K562 (cell line): ENCODE measurements around the gene EFNA5. TPM values are rescaled to one million over a fixed set of nuclear protein-coding genes. Genes with fewer than 3 reads are reported as not detected.

Source experiments
- ATAC-seq: fragments of 200-7000 bp; cut with Tn5 transposase; 3 replicates; pipeline ENCODE4 v1.9.1; 2020; ENCODE audit warnings: moderate library complexity
- BruUV-seq: library from RNA; stranded (reverse); fragments of 400-500 nt; replicated peaks from 2 replicates; lab custom pipeline; 2021; lab: Mats Ljungman, UMichigan
- CTCF ChIA-PET: fragments of 300-600 bp; formaldehyde crosslinking; extraction: SDS; loops from one replicate; lab custom pipeline; 2021; ENCODE audit warnings: low intra/inter-chr PET ratio; lab: Yijun Ruan, JAX
- POLR2A ChIA-PET: fragments of 300-600, 350-650 bp; sonication (Branson Sonifier 250); formaldehyde crosslinking; extraction: SDS; loops from one replicate; lab custom pipeline; 2021; ENCODE audit warnings: antibody characterized with exemption, inconsistent platforms; lab: Yijun Ruan, JAX
- DNase-seq, 4 experiments: peaks; one replicate each; pipeline versions ENCODE4 v3.0.0 to v3.0.0-alpha.2; 2011 to 2018; ENCODE audit warnings: low spot score in 3 of 4, mixed read lengths in 3 of 4; ENCODE audit errors: extremely low read depth in 1 of 4
- FAIRE-seq: peaks from 2 replicates; lab custom pipeline; 2011; peaks lifted over from hg19 to GRCh38; lab: Jason Lieb, UNC
- H2AFZ ChIP-seq: 2 replicates; pipeline ENCODE4 v1.6.0; 2011; ENCODE audit warnings: low read depth, low read length, control low read depth, inconsistent platforms
- H3K27ac ChIP-seq: fragments of 200-600 bp; 3 replicates; pipeline ENCODE4 v1.8.0; 2011; ENCODE audit warnings: low read depth, mild to moderate bottlenecking, control low read depth, inconsistent platforms, low read length, moderate library complexity, mixed read lengths; ENCODE audit errors: extremely low read depth
- H3K27me3 ChIP-seq, 2 experiments: fragments of 300-600 bp in 1 of 2; 2 replicates in 1 of 2; 3 replicates in 1 of 2; pipeline versions ENCODE4 v1.6.0 to v1.8.0; 2011; ENCODE audit warnings: inconsistent platforms in 2 of 2, low read length in 2 of 2, mild to moderate bottlenecking in 1 of 2, mixed read lengths in 1 of 2, moderate library complexity in 1 of 2; ENCODE audit not compliant: control insufficient read depth in 2 of 2, insufficient read depth in 2 of 2
- H3K36me3 ChIP-seq: fragments of 300-600 bp; 3 replicates; pipeline ENCODE4 v1.8.0; 2011; ENCODE audit warnings: mild to moderate bottlenecking, low read length, inconsistent platforms; ENCODE audit not compliant: control insufficient read depth, insufficient read depth
- H3K4me1 ChIP-seq, 2 experiments: fragments of 200-600 bp in 1 of 2; replicated peaks in 1 of 2; 2 replicates in 1 of 2; 3 replicates in 1 of 2; pipeline versions ENCODE4 v1.5.1 to v1.8.0; 2011; ENCODE audit warnings: inconsistent platforms in 2 of 2, low read length in 2 of 2, mild to moderate bottlenecking in 1 of 2, mixed read lengths in 1 of 2, moderate library complexity in 1 of 2; ENCODE audit not compliant: control insufficient read depth in 2 of 2, insufficient read depth in 2 of 2
- H3K4me2 ChIP-seq: 2 replicates; pipeline ENCODE4 v1.6.1; 2011; ENCODE audit warnings: low read length, control low read depth, inconsistent platforms, mixed read lengths; ENCODE audit not compliant: insufficient read depth
- H3K4me3 ChIP-seq: fragments of 200-600 bp; sonication (generic), shearing (Covaris generic); 2 replicates; pipeline ENCODE4 v1.5.1; 2016; ENCODE audit warnings: control low read depth, inconsistent platforms
- H3K79me2 ChIP-seq: fragments of 200-600 bp; 3 replicates; pipeline ENCODE4 v1.8.0; 2011; ENCODE audit warnings: low read length, inconsistent platforms; ENCODE audit not compliant: control insufficient read depth, insufficient read depth
- H3K9ac ChIP-seq, 2 experiments: 2 replicates each; pipeline versions ENCODE4 v1.6.0 to v1.6.1; 2011; ENCODE audit warnings: low read depth in 2 of 2, low read length in 2 of 2, control low read depth in 1 of 2, inconsistent platforms in 1 of 2, mild to moderate bottlenecking in 1 of 2, mixed read lengths in 1 of 2; ENCODE audit not compliant: insufficient read depth in 1 of 2
- H3K9me1 ChIP-seq: one replicate; pipeline ENCODE4 v1.6.0; 2011; ENCODE audit warnings: inconsistent platforms, mild to moderate bottlenecking, low read length, moderate library complexity; ENCODE audit not compliant: control insufficient read depth, insufficient read depth
- H3K9me3 ChIP-seq: replicated peaks from 2 replicates; pipeline ENCODE4 v1.5.1; 2011; ENCODE audit warnings: low read depth, low read length, inconsistent platforms; ENCODE audit not compliant: control insufficient read depth, insufficient read depth
- H4K20me1 ChIP-seq: replicated peaks from 2 replicates; pipeline ENCODE4 v1.6.1; 2011; ENCODE audit warnings: low read length, inconsistent platforms, mixed read lengths; ENCODE audit not compliant: control insufficient read depth, insufficient read depth
- BHLHE40 ChIP-seq: IDR thresholded peaks from 2 replicates; pipeline ENCODE4 v1.6.1; 2011; ENCODE audit warnings: low read length, improper control_type of control experiment
- CBX5 ChIP-seq: IDR thresholded peaks from 2 replicates; pipeline ENCODE4 v1.6.1; 2014; ENCODE audit warnings: low read depth, borderline replicate concordance
- CBX8 ChIP-seq: fragments of 200-600 bp; sonication (generic); IDR thresholded peaks from 2 replicates; pipeline ENCODE4 v1.6.1; 2012; ENCODE audit warnings: borderline replicate concordance, mixed run types, low read depth, mild to moderate bottlenecking, moderate library complexity, mixed read lengths, low read length, control low read depth, inconsistent platforms; ENCODE audit not compliant: poor library complexity, severe bottlenecking; ENCODE audit errors: extremely low read depth
- CHD1 ChIP-seq: fragments of 200-600 bp; sonication (generic); IDR thresholded peaks from one replicate; pipeline ENCODE4 v1.6.1; 2012; ENCODE audit warnings: mild to moderate bottlenecking, moderate library complexity, low read length, inconsistent platforms
- FOXM1 ChIP-seq, 2 experiments: fragments of 450-650 bp in 1 of 2; sonication (generic) in 1 of 2; formaldehyde crosslinking in 1 of 2; IDR thresholded peaks; 2 replicates each; pipeline versions ENCODE4 v1.6.1 to v1.9.0; 2017 to 2022; ENCODE audit warnings: low read depth in 2 of 2, mild to moderate bottlenecking in 2 of 2, missing genetic modification reagents in 1 of 2, moderate library complexity in 1 of 2
- HCFC1 ChIP-seq: IDR thresholded peaks from 2 replicates; pipeline ENCODE4 v1.6.1; 2012; ENCODE audit warnings: low read depth, low read length, improper control_type of control experiment
- LARP7 ChIP-seq: fragments of 450-650 bp; IDR thresholded peaks from 2 replicates; pipeline ENCODE4 v1.6.1; 2016
- LCOR ChIP-seq: sonication (generic); formaldehyde crosslinking; IDR thresholded peaks from 2 replicates; pipeline ENCODE4 v1.8.0; 2022; ENCODE audit warnings: mild to moderate bottlenecking, missing genetic modification reagents
- MCM5 ChIP-seq: fragments of 450-650 bp; IDR thresholded peaks from 2 replicates; pipeline ENCODE4 v1.6.1; 2016; ENCODE audit warnings: low read depth
- NFYB ChIP-seq: IDR thresholded peaks from 2 replicates; pipeline ENCODE4 v1.6.1; 2011; ENCODE audit warnings: mild to moderate bottlenecking, moderate library complexity; ENCODE audit not compliant: insufficient read length; ENCODE audit errors: extremely low read depth
- ZNF311 ChIP-seq: fragments of 250-450 bp; sonication (Bioruptor Pico); IDR thresholded peaks from 2 replicates; pipeline ENCODE4 v1.4.0; 2020; ENCODE audit warnings: mild to moderate bottlenecking, moderate library complexity
- ZNF316 ChIP-seq: fragments of 450-650 bp; IDR thresholded peaks from 2 replicates; pipeline ENCODE4 v1.6.1; 2016
- WGBS: fragments of 100-300 bp; shearing (Covaris generic); methylation state at CpG from one replicate; pipeline ENCODE4 v1.1.6; 2016; ENCODE audit warnings: low coverage, mixed read lengths; ENCODE audit not compliant: insufficient coverage; ENCODE audit errors: missing lambda C conversion rate; 5-methylcytosine and 5-hydroxymethylcytosine counted together
- in situ Hi-C: fragments of 300-500 bp; cut with MboI; formaldehyde crosslinking; loops from 4 replicates; pipeline ENCODE4 v1.15.0; 2018; ENCODE audit warnings: inconsistent platforms, mixed read lengths
- intact Hi-C: fragments of 100-400 bp; cut with micrococcal nuclease; formaldehyde crosslinking; loops from 2 replicates; pipeline ENCODE4 v1.14.2; 2022
- polyA plus RNA-seq, 8 experiments: library from polyadenylated mRNA; depleted of rRNA in 4 of 8; stranded (reverse) in 5 of 8; unstranded in 3 of 8; fragments of >200 nt; fragmentation: Nextera tagmentation in 2 of 8; fragmentation: Illumina TruSeq in 1 of 8; extraction: Ambion mirVana in 2 of 8; extraction: Trizol in 1 of 8; gene quantifications; 2 replicates each; pipeline versions ENCODE4 v1.2.1 to v1.2.3, GENCODE V29; 2011 to 2014; ENCODE audit warnings: inconsistent platforms in 1 of 8, missing spikeins in 1 of 8
- total RNA-seq, 7 experiments: library from RNA; depleted of rRNA in 6 of 7; stranded (reverse); fragments of >200 nt in 6 of 7; fragmentation: Illumina TruSeq in 2 of 7; extraction: Trizol in 2 of 7; gene quantifications; 2 replicates each; pipeline versions ENCODE4 v1.2.1 to v1.2.3, GENCODE V29; 2011 to 2021; ENCODE audit warnings: low replicate concordance in 1 of 7
- TF ChIP-seq, protein P1 (sequence below): sonication (generic); formaldehyde crosslinking; IDR thresholded peaks from 2 replicates; pipeline ENCODE4 v1.8.0; 2022; ENCODE audit warnings: mild to moderate bottlenecking, low read depth, missing genetic modification reagents
- TF ChIP-seq, protein P2 (sequence below): sonication (generic); formaldehyde crosslinking; IDR thresholded peaks from 2 replicates; pipeline ENCODE4 v1.8.0; 2023; ENCODE audit warnings: mild to moderate bottlenecking, missing genetic modification reagents
- TF ChIP-seq, protein P3 (sequence below): fragments of 250-450 bp; sonication (Bioruptor Pico); IDR thresholded peaks from 2 replicates; pipeline ENCODE4 v1.5.0; 2022; ENCODE audit warnings: mild to moderate bottlenecking
- TF ChIP-seq, protein P4 (sequence below): sonication (generic); formaldehyde crosslinking; IDR thresholded peaks from 2 replicates; pipeline ENCODE4 v1.8.1; 2022; ENCODE audit warnings: missing genetic modification reagents

Gene EFNA5
- total and polyA plus RNA-seq, 9 of the 15 experiments (the other 6 are each of a cell fraction or from before 2014, with no cell fraction given), result 0.20 TPM; not detected in 8

DNA sequence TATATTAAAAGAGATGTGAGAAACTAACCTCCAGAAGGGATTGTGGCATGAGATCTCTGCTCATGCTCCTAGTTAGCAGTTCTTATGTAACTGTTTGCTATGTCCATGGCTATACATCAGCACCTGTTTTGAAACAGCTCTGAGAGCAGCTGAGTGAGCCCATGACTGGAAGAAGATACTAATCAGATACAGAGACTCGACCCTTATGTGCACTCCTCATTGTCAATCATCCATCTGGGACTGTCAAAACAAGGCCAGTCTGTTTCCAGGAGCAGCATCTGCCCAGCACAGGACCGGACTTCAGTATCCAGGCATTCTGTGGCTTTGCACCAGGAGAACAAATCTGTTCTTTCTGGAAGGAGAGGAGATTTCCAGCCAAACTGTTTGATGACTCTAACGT lies 77.7 kb downstream of the EFNA5 start:
- DNase-seq (no peak), ATAC-seq (no peak), FAIRE-seq (no peak)
- 0% methylated on average over 3 of the region's 3 CpGs for WGBS
- in situ Hi-C loops (no loop called here), intact Hi-C loops (no loop called here)
- Histone ChIP-seq H3K9ac (no peak overlapping the region), H3K4me1 (no peaks in the 10 kb centered on the region), H3K4me2 (no peak overlapping the region), H3K9me3 (no peaks in the 10 kb centered on the region), H3K27me3 (no peaks in the 10 kb centered on the region), H2AFZ (no peak overlapping the region), H3K79me2 (no peaks in the 10 kb centered on the region), H3K9me1 (no peaks in the 10 kb centered on the region), H3K36me3 (no peaks in the 10 kb centered on the region), H3K4me3 (no peak overlapping the region), H4K20me1 (no peaks in the 10 kb centered on the region), H3K27ac (no peak overlapping the region)
- BruUV-seq, result no TSS peak
- POLR2A ChIA-PET, result interaction anchor here (1.2 kb wide), 1 partner anchor 9 kb away, joined by 3 read pairs; no protein-coding TSS in a partner anchor
- CTCF ChIA-PET, result no interaction called here
- no peak for TF ChIP-seq LARP7
- TF ChIP-seq, protein P1, sequence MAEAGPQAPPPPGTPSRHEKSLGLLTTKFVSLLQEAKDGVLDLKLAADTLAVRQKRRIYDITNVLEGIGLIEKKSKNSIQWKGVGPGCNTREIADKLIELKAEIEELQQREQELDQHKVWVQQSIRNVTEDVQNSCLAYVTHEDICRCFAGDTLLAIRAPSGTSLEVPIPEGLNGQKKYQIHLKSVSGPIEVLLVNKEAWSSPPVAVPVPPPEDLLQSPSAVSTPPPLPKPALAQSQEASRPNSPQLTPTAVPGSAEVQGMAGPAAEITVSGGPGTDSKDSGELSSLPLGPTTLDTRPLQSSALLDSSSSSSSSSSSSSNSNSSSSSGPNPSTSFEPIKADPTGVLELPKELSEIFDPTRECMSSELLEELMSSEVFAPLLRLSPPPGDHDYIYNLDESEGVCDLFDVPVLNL (CRISPR knock-in tag), result no peak
- TF ChIP-seq, protein P2, sequence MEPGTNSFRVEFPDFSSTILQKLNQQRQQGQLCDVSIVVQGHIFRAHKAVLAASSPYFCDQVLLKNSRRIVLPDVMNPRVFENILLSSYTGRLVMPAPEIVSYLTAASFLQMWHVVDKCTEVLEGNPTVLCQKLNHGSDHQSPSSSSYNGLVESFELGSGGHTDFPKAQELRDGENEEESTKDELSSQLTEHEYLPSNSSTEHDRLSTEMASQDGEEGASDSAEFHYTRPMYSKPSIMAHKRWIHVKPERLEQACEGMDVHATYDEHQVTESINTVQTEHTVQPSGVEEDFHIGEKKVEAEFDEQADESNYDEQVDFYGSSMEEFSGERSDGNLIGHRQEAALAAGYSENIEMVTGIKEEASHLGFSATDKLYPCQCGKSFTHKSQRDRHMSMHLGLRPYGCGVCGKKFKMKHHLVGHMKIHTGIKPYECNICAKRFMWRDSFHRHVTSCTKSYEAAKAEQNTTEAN, result no peak
- no peak for TF ChIP-seq MCM5
- TF ChIP-seq NFYB, result no peak
- no peak for TF ChIP-seq HCFC1
- no peak for TF ChIP-seq CHD1
- TF ChIP-seq BHLHE40, result no peak
- TF ChIP-seq FOXM1 (IDR thresholded peaks at IDR 0.05; ENCODE audit: low read depth), result no peak
- no peak for TF ChIP-seq FOXM1 (CRISPR knock-in tag; IDR thresholded peaks at IDR 0.05; ENCODE audit: low read depth)
- TF ChIP-seq CBX8, result no peak
- no peak for TF ChIP-seq ZNF316
- TF ChIP-seq, protein P3, sequence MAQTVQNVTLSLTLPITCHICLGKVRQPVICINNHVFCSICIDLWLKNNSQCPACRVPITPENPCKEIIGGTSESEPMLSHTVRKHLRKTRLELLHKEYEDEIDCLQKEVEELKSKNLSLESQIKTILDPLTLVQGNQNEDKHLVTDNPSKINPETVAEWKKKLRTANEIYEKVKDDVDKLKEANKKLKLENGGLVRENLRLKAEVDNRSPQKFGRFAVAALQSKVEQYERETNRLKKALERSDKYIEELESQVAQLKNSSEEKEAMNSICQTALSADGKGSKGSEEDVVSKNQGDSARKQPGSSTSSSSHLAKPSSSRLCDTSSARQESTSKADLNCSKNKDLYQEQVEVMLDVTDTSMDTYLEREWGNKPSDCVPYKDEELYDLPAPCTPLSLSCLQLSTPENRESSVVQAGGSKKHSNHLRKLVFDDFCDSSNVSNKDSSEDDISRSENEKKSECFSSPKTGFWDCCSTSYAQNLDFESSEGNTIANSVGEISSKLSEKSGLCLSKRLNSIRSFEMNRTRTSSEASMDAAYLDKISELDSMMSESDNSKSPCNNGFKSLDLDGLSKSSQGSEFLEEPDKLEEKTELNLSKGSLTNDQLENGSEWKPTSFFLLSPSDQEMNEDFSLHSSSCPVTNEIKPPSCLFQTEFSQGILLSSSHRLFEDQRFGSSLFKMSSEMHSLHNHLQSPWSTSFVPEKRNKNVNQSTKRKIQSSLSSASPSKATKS (CRISPR knock-in tag), result no peak
- no peak for TF ChIP-seq CBX5
- no peak for TF ChIP-seq ZNF311 (CRISPR knock-in tag)
- TF ChIP-seq LCOR (CRISPR knock-in tag), result no peak
- TF ChIP-seq, protein P4, sequence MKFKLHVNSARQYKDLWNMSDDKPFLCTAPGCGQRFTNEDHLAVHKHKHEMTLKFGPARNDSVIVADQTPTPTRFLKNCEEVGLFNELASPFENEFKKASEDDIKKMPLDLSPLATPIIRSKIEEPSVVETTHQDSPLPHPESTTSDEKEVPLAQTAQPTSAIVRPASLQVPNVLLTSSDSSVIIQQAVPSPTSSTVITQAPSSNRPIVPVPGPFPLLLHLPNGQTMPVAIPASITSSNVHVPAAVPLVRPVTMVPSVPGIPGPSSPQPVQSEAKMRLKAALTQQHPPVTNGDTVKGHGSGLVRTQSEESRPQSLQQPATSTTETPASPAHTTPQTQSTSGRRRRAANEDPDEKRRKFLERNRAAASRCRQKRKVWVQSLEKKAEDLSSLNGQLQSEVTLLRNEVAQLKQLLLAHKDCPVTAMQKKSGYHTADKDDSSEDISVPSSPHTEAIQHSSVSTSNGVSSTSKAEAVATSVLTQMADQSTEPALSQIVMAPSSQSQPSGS, result no peak
